ENCODE results near the gene KAZN.
"Not testable (repeated sequence)": the region's sequence is repeated elsewhere in the genome, so short reads cannot be mapped to it uniquely, and the experiment has no call there.

KAZN gene

DNA sequence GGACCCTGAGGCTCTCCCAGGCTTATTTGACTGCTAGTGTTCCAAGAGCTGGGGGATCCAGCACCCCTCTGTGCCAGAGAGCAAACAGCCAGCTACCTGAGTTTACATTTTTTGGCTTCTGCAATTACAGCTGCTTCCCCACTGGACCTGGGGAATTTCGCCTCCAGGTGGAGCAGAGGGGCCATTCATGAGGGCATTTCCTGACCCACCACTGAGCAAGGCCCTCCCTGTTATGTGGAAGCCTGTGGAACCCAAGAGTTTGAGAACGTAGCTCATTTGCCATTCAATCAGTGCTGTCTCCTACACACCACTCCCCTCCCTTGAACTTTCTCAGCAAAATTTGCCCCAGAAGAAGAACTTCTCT, 512.4 kb downstream of the KAZN start:
- DNase-seq (ENCODE audit: low read depth): no peak

DNA sequence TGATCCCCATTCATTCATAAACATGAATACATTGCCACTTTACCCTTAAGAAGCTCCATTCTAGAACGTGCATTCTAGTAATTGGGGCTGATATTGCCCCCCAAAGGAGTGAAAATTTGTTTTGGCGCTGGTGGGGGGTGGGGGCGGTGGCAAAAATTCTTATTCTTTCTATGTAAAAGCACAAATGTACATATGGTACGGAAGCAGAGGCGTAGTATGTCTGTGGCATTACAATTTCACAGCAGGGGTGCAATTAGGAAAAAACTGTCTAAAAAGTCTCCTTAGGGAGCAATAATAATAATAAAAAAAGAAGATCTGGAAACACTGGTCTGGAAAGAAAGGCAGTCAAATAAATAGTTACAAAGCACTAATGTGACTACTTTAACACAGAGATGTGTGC, 514.7 kb downstream of the KAZN start:
- DNase-seq (ENCODE audit: low read depth): no peak

DNA sequence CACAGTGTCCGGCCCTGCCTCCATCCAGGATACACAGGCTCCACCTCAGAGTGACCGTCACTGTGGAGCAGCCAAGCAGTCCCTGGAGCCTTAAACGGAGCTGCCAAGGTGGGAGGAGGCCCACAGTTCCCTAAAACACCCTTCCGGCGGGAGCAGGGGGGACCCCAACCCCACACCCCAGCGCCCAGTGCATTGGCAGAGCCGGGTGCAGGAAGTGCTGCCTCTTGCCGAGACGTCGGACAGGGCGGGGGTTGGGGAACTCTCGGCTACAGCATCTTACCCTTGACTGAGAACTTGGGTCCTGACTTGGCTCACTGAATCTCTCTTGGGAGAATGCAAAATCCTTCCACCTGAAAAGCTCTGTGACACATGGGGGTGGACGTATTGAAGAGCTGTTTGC, 516.4 kb downstream of the KAZN start:
- DNase-seq (ENCODE audit: low read depth): no peak

DNA sequence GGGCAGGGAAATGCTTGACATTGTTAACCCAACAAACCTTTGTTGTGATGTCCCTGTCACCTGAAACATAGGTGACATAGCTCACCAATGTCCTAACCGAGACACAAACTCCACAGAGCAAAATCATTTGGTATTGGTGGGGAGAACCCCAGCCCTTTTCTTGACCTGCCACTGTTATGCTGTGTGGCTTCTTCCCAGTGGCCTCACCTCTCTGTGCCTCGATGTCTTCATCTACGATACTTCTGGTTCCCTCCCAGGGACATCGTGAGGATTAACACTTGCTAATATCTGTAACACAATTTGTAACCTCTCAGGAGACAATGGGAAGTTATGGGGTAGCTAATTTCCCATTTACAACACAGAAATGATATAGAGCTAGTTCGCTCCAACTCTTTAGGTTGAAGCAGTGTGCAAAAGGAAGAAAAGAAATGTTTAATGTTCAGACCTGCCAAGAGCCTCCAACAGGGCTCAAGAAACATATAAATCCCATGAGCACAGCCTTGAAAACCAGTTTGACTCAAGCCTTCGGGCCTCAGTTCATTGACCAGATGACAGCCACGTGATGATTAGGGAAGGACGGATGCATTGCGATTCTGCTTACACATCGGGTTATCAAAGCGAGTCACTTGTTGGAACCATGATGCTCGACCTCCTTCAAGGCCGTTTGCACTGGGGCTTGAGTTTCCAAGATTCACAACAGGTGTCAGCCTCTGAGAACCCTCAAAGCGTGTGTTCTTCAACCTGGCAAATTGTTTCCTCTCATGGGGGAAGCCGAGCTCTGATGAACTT, 517.3 kb downstream of the KAZN start:
- DNase-seq (ENCODE audit: low read depth): no peak

DNA sequence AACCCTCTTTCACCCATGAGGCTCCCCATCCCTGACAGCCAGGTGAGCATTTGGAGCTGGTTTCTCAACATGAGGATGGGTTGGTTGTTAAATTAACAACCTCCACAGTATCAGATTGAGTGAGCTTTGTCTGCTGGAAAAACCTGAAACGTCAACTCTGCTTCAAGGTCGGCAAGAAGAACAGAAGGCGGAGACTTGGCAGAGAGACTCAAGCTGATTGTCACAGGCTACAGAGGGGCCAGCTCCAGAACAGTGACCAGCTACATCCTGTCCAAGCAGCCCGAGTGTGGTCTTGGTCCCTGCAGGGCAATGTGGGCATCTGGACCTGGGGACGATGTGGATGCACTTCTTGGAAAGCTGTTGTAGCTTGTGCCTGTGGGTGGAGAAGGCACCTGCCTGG, 518.5 kb downstream of the KAZN start:
- no peak for DNase-seq (ENCODE audit: low read depth)

DNA sequence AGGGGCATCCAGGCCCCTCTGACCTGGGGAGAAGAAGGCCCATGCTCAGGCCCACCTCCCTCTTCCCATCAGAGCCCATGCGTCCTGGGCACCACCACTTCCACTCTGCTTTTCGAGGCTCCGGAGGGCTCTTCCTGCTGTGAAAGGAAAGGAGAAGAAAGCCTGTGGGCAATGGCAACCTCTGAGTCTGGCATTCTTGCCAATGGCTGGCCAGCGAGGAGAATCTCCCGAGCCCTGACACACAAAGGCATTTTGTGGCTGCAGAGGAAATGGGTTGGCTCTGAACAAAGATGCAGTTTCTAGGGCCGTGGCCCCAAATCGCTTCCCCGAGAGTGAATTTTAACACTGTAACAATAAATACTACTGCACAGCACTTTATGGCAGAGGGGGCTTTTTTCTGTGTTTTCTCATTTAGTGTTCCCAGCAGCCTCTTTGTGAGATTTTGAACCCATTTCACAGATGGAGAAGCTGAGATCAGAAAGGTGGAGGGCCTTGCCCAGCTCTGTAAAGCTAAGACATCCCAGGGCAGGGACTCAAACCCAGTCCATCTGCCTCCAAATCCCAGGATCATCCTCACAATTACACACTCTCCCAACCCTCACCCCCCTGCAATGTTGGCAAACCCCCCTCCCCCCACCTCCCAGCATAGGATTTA, 519.3 kb downstream of the KAZN start:
- DNase-seq (ENCODE audit: low read depth): no peak

DNA sequence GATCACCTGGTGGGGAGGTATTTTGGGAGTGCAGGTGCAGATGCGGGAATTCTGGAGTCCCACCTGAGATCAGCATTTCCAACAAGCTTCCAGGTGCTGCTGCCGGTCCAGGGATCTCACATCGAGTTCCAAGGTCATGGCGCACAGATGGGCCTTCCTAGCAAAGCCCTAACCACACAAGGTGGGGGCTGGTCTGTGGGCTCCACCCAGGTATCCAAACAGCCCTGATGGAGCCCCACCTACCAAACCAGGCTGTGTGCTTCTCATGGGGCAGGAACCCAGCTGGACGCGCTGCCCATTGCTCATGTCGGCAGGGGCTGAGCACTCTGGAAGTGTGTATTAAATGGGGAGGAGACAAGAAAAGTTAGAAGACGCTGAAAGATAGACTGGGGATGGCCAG, 520.1 kb downstream of the KAZN start:
- DNase-seq (ENCODE audit: low read depth): no peak

DNA sequence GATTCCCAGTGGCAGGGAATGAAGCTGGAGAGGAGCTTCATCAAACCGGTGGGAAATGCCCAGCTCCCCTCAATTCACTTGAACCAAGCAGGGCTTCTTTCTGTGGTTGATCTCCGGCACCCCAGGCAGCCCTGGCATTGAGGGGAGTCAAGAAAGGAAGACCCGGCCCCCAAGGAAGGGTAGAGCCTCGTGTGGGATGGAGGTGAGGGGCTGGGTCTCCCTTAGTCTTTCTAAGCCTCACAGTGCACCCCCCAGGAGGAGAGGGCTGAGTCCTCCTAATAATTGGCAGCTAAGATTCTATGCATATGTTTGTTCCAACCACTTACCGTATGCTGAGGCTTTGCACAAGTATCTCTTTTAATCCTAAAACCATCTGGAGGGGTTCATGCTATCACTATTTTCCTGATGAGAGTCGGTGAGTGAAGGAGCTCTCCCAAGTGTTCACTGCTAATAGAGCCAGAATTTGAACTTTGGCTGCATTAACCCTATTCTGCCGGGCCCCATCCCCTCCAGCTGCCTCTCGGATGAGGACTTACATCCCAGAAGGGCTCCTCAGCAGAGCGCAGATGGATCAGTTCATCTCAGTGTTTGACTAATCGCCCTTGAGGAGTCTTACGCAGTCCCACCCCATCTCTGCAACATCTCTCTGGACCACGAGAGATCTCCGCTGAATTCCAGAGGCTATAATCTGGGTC, 521.9 kb downstream of the KAZN start:
- no peak for DNase-seq (ENCODE audit: low read depth)

DNA sequence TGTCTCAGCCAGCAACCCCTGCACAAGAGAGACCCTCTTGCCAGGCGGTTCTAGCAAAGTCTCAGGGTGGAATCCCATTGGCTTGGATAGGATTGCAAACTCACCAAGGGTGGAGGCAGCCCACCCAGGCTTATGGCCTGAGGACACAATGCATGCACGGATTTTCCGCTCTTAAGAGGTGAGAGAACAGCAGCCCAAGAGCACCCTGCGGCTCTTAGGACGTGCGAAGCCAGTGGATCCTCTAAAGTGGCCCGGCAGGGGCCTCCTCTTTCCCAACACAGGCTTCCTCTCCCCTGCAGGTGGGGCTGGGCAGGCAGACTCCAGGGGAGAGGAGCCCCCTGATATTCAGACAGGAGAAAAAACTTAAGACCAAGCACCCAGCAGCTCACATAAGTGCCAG, 523.8 kb downstream of the KAZN start:
- no peak for DNase-seq (ENCODE audit: low read depth)

DNA sequence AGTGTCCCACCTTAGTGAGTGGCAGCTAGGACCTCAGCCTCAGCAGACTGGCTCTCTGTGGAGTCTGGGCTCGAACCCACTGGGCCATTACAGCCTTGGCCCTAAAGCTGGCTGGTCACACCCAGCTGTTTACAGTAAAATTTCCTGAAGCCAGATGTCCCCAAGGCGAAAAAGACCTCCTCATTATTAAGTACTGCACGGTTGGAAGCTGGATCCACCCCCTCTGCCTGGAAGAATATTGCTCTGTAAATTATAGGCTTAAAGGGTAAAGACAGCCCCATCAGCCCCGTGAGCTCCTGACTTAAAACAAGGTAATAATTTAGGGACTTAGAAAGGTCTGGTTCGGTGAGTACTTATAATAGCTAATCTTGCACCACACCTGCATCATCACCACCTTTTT, 524.8 kb downstream of the KAZN start:
- DNase-seq (ENCODE audit: low read depth): no peak

DNA sequence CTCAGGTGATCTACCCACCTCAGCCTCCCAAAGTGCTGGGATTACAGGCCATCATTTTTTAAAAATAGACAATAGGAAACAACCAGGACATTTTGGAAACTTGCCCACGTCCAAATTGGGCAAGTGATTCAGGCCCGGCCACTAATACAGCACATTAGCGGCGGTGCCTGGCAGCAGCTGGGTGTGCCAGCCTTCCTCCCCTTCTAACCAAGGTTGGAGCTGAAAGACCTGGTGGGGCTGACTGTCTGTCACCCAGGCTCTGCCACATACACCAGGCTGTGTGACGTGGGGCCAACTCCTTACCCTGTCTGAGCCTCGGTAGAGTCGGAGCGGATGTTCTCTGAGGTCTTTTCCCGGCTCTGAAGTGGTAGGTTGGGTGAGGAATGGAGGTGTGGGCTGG, 525.4 kb downstream of the KAZN start:
- no peak for DNase-seq (ENCODE audit: low read depth)

DNA sequence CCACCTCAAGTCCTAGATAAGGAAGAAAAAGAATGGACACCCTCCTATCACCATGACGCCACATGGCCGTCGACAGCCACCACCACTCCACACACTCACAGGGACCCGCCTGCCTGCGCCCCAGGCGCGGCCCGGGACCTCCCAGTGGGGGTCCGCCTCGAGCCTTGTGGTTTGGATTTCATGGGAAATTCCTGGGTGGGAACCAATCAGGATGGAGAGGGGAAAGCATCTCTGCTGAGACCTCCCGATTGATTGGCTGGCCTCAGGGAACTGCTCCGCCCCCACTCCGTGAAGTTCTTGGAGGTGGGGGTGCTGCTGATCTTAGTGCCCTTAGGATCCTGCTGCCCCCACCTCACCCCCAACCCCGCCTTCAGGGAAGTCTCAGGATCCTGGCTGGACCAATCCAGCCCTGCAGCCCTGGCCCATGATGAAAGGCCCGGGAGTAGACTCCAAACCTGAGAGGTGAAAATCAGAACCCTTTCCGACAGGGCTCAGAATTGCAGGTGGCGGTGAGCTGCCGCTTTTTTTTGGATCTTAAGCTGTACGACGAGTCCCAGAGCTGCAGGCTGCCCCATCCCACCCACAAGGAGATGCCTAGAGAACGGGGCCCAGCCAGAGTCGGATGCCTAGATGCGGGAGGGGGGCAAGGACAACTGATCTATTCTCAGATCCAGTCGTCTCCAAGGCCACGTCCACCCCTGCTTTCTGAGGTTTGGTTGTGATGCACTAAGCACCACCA, 526.0 kb downstream of the KAZN start:
- no peak for DNase-seq (ENCODE audit: low read depth)

DNA sequence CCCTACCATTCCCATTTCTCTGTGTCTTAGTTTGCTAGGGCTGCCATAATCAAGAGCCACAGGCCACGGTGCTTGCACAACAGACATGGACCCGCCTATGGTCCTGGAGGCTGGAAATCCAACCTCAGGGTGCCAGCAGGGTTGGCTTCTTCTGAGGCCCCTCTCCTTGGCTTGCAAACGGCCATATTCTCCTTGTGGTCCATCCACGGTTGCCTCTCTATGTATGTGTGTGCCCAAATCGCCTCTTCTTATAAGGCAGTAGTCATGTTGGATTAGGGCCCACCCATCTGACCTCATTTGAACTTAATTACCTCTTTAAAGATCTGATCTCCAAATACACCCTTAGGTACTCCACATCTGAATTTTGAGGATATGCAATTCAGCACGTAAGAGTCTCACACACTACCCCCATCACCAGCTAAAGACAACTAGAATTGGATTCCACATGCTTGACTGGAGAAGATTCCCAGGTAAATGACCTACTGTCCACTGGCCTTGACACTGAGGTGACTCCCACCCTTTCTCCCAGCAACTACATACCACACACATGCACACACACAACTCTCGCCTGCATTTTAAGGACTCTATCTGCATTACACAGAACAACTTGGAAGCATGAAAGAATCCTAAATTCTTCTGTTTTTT, 526.7 kb downstream of the KAZN start:
- no peak for DNase-seq (ENCODE audit: low read depth)

DNA sequence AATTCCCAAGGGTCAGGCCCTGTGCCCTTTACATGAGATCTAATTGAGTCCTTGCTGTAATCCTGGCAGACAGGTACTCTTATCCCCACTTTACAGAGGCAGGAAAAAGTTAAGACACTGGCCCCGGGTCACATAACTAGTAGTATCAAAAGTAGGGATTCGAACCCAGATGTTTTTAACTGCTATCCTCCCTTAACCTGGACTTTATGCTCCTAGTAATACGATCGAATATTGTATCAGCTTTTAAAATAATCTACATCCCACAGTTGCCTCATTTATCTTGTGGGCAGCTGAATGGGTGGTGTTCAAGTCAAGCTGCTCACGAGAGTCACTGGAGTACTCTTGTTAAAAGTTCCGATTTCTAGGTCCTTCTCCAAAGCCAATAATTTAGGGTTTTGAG, 529.6 kb downstream of the KAZN start:
- no peak for DNase-seq (ENCODE audit: low read depth)

DNA sequence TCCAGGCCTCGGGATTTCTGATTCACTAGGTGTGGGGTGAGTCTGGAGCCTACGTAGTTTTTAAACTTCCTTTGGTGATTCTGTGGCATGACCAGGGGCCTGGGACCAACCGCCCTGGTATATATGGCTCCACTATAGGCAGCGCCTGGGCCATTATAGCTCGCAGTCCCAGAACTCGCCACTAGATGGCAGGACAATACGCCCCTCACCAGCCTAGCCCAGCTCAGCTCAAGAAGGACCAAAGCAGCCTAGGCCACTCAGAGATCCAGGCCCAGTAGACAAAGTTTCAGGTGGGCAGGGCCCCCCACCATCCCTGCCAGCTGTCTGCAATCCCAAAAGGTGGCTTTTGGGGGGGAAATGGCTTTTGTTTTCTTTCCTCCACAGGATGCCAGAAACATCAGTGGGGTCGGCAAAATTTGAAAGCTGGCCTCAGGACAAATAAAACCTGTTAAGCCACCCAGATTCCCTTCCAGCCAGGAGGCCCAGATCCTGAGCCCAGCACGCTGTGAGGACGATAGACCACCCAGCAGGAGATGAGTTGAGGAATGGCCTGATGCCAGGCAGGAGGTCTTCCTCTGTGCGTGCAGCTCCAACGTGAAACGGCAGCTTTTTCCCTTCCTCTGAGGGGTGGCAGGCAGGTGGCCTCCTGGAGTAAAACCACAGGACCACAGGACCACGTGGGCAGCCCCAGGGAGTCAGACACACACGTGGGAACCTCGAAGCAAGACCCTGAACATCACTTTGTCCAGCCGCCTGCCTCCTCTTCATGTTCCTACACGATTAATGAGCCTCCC, 530.2 kb downstream of the KAZN start:
- DNase-seq (ENCODE audit: low read depth): peak; percentile 30

DNA sequence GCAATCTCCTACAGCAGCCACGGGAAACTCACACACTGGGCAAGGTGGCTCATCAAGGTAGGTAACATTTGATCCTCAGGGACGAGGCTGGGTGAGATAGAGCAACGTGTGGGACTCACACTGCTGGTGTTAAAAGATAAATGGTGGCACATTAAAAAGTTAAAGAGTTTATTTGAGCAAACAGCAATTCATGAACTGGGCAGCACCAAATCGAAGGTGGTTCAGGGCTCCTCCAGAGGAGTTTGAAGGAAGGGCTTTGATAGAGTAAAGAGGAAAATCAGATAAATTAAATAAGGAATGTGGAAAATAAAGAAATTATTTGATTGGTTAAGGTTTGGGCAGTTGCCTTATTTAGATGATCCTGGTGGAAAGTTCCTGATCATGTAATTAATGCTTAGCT, 531.5 kb downstream of the KAZN start:
- no peak for DNase-seq (ENCODE audit: low read depth)

DNA sequence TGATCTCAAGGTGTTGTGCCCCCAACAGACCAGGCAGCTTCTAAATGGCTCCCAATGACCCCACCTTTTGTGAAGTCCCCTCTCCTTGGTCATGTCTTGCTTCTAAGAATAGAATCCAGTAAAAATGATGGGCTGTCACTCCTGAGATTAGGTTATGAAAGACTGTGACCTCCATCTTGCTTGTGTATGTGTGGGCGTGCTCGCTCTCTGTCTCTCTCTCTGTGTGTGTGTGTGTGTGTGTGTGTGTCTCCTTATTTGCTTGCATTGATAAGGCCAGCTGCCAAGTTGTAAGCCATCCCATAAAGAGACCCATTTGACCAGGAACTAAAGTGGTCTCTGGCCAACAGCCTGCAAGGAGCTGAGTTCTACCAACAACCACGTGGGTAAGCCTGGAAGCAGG, 532.1 kb downstream of the KAZN start:
- no peak for DNase-seq (ENCODE audit: low read depth)

DNA sequence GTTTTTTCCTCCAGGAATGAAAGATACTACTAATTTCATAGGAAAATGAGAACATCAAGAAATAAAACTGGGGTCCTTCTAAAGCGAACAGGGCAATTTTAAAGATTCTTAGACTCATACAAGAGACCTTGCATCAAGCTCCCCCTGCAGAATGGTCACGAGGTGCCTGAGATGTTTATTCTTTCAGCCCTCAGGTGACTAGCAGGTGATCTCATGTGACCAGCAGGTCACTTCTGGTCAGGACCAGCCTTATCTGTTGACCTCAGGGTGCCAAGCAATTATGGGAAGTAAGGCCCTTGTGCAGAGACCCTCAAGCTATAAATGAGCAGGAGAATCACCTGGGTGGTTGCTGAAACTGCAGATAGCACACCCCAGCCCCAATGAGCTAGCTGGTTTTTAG, 534.5 kb downstream of the KAZN start:
- DNase-seq (ENCODE audit: low read depth): no peak

DNA sequence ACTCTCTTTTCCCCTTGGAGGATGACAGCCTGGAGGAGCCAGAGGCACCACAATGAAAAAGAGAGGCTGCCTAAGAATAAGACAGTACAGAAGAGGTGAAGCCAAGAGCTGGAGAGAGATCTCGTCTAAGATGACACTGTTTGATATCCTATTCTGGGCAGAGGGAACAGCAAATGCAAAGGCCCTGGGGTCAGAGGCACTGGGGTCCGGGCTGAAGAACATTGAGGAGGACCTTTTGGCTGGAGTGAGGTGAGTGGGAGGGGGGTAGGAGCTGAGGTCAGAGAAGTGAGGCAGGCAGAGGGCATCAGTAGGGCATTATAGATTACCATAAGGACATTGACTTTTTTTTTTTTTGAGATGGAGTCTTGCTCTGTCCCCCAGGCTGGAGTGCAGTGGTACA, 535.8 kb downstream of the KAZN start:
- DNase-seq (ENCODE audit: low read depth): no peak

DNA sequence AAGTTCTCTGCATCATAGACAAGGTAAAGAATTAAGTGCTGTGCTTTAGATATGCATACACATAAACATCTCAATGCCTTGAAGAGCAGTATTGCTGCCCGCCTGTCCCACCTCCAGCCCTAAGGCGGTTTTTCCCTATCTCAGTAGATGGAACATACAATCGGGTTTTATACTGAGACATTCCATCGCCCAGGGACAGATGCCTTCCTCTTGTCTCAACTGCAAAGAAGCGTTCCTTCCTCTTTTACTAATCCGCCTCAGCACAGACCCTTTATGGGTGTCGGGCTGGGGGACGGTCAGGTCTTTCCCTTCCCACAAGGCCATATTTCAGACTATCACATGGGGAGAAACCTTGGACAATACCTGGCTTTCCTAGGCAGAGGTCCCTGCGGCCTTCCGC, 537.1 kb downstream of the KAZN start:
- DNase-seq (ENCODE audit: low read depth): not testable (repeated sequence)

DNA sequence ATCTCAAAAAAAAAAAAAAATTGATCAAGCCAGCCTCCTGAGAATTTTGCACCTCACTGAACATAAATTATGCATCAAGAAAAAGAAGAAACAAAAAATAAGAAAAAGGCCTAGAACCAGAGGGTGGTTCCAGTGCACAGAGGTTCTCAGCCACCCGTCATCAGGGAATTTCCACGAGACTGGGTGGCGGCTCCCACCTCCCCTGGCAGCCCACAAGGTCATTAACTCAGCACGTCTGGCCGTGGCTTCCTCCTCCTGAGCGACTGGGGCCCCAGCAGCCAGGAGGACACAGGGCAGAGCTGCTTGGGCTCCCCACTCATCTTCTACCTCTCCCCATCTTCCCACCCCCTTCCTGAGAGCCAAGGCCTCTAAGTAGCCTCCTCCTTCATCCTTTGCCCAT, 539.3 kb downstream of the KAZN start:
- no peak for DNase-seq (ENCODE audit: low read depth)
